WTC11 (cell line): ENCODE results near the gene RAP1GAP. TPM values are rescaled to one million over a fixed set of nuclear protein-coding genes. Genes with fewer than 3 reads are reported as not detected.

Source experiments
- ATAC-seq: fragments of 200-7000 bp; cut with Tn5 transposase; 2 replicates; pipeline ENCODE4 v1.10.0; 2021; ENCODE audit warnings: mild to moderate bottlenecking, moderate library complexity
- CTCF ChIA-PET: fragments of 300-600 bp; sonication (Branson Sonifier 250); formaldehyde crosslinking; loops from one replicate; lab custom pipeline; 2021; ENCODE audit warnings: antibody characterized with exemption; lab: Charles Lee
- POLR2A ChIA-PET: fragments of 350-600 bp; sonication (Branson Sonifier 250); formaldehyde crosslinking; loops from one replicate; lab custom pipeline; 2021; ENCODE audit warnings: antibody characterized with exemption; lab: Charles Lee
- DNase-seq: peaks from one replicate; pipeline ENCODE4 v3.0.0; 2021; ENCODE audit warnings: low spot score
- H3K27ac Mint-ChIP-seq: 2 replicates; pipeline ENCODE4 v1.8.0; 2021; ENCODE audit warnings: mixed read lengths
- H3K27me3 Mint-ChIP-seq: 2 replicates; pipeline ENCODE4 v1.8.0; 2021; ENCODE audit warnings: low read depth, mild to moderate bottlenecking, moderate library complexity, mixed read lengths
- H3K36me3 Mint-ChIP-seq: 2 replicates; pipeline ENCODE4 v1.8.0; 2021; ENCODE audit warnings: mixed read lengths
- H3K4me1 Mint-ChIP-seq: 2 replicates; pipeline ENCODE4 v1.8.0; 2022; ENCODE audit warnings: mixed read lengths
- H3K4me3 Mint-ChIP-seq: 2 replicates; pipeline ENCODE4 v1.8.0; 2021; ENCODE audit warnings: mild to moderate bottlenecking, moderate library complexity, mixed read lengths
- H3K9me3 Mint-ChIP-seq: 2 replicates; pipeline ENCODE4 v1.8.0; 2021; ENCODE audit warnings: mixed read lengths
- ATF1 ChIP-seq: sonication (generic); formaldehyde crosslinking; IDR thresholded peaks from 2 replicates; pipeline ENCODE4 v1.8.1; 2023; ENCODE audit warnings: mild to moderate bottlenecking, moderate library complexity, missing genetic modification reagents
- CREB1 ChIP-seq: sonication (generic); formaldehyde crosslinking; IDR thresholded peaks from 2 replicates; pipeline ENCODE4 v1.8.0; 2023; ENCODE audit warnings: mild to moderate bottlenecking, missing genetic modification reagents
- ELF4 ChIP-seq: sonication (generic); formaldehyde crosslinking; IDR thresholded peaks from 2 replicates; pipeline ENCODE4 v1.8.1; 2022; ENCODE audit warnings: low read depth, mild to moderate bottlenecking, moderate library complexity, missing genetic modification reagents
- GABPB1 ChIP-seq: sonication (generic); formaldehyde crosslinking; IDR thresholded peaks from 2 replicates; pipeline ENCODE4 v1.8.1; 2023; ENCODE audit warnings: mild to moderate bottlenecking, missing genetic modification reagents
- GRHL2 ChIP-seq: fragments of 250-450 bp; sonication (Bioruptor Pico); IDR thresholded peaks from 2 replicates; pipeline ENCODE4 v1.8.0; 2022; ENCODE audit warnings: mild to moderate bottlenecking, moderate library complexity; ENCODE audit not compliant: insufficient replicate concordance, severe bottlenecking
- NR3C1 ChIP-seq: sonication (generic); formaldehyde crosslinking; conservative IDR thresholded peaks from 2 replicates; pipeline ENCODE4 v1.8.1; 2023; ENCODE audit warnings: low read depth, mild to moderate bottlenecking, missing genetic modification reagents
- OVOL2 ChIP-seq: fragments of 250-450 bp; sonication (Bioruptor Pico); IDR thresholded peaks from 2 replicates; pipeline ENCODE4 v1.9.0; 2021; ENCODE audit warnings: mild to moderate bottlenecking, borderline replicate concordance
- SOX15 ChIP-seq: fragments of 250-450 bp; sonication (Bioruptor Pico); IDR thresholded peaks from 2 replicates; pipeline ENCODE4 v1.9.0; 2021; ENCODE audit warnings: mild to moderate bottlenecking
- ZNF138 ChIP-seq: sonication (generic); formaldehyde crosslinking; conservative IDR thresholded peaks from 2 replicates; pipeline ENCODE4 v1.8.1; 2022; ENCODE audit warnings: mild to moderate bottlenecking, moderate library complexity, missing genetic modification reagents
- ZNF219 ChIP-seq: sonication (generic); formaldehyde crosslinking; IDR thresholded peaks from 2 replicates; pipeline ENCODE4 v1.8.0; 2023; ENCODE audit warnings: missing genetic modification reagents, mild to moderate bottlenecking, borderline replicate concordance
- ZNF423 ChIP-seq: fragments of 250-450 bp; sonication (Bioruptor Pico); IDR thresholded peaks from 2 replicates; pipeline ENCODE4 v2.1.2; 2022; ENCODE audit warnings: mild to moderate bottlenecking, moderate library complexity
- ZNF671 ChIP-seq: fragments of 250-450 bp; sonication (Bioruptor Pico); IDR thresholded peaks from 2 replicates; pipeline ENCODE4 v1.8.0; 2021; ENCODE audit warnings: mild to moderate bottlenecking
- total RNA-seq: library from RNA; stranded (reverse); gene quantifications from 3 replicates; pipeline ENCODE4 v1.2.3, GENCODE V29; 2021
- TF ChIP-seq, protein P1 (sequence below): sonication (generic); formaldehyde crosslinking; IDR thresholded peaks from 2 replicates; pipeline ENCODE4 v1.8.1; 2022; ENCODE audit warnings: low read depth, mild to moderate bottlenecking, moderate library complexity, missing genetic modification reagents, borderline replicate concordance
- TF ChIP-seq, protein P2 (sequence below): sonication (generic); formaldehyde crosslinking; IDR thresholded peaks from 2 replicates; pipeline ENCODE4 v1.8.1; 2022; ENCODE audit warnings: mild to moderate bottlenecking, missing genetic modification reagents, moderate library complexity, borderline replicate concordance
- TF ChIP-seq, protein P3 (sequence below): sonication (generic); formaldehyde crosslinking; IDR thresholded peaks from 2 replicates; pipeline ENCODE4 v1.8.0; 2023; ENCODE audit warnings: mild to moderate bottlenecking, missing genetic modification reagents
- TF ChIP-seq, protein P4 (sequence below): sonication (generic); formaldehyde crosslinking; IDR thresholded peaks from 2 replicates; pipeline ENCODE4 v1.8.0; 2022; ENCODE audit warnings: missing genetic modification reagents
- TF ChIP-seq, protein P5 (sequence below): sonication (generic); formaldehyde crosslinking; IDR thresholded peaks from 2 replicates; pipeline ENCODE4 v1.8.1; 2023; ENCODE audit warnings: mild to moderate bottlenecking, moderate library complexity, missing genetic modification reagents

Gene RAP1GAP
- total RNA-seq, 1 experiment from 2014 or later, result 7.6 TPM

DNA sequence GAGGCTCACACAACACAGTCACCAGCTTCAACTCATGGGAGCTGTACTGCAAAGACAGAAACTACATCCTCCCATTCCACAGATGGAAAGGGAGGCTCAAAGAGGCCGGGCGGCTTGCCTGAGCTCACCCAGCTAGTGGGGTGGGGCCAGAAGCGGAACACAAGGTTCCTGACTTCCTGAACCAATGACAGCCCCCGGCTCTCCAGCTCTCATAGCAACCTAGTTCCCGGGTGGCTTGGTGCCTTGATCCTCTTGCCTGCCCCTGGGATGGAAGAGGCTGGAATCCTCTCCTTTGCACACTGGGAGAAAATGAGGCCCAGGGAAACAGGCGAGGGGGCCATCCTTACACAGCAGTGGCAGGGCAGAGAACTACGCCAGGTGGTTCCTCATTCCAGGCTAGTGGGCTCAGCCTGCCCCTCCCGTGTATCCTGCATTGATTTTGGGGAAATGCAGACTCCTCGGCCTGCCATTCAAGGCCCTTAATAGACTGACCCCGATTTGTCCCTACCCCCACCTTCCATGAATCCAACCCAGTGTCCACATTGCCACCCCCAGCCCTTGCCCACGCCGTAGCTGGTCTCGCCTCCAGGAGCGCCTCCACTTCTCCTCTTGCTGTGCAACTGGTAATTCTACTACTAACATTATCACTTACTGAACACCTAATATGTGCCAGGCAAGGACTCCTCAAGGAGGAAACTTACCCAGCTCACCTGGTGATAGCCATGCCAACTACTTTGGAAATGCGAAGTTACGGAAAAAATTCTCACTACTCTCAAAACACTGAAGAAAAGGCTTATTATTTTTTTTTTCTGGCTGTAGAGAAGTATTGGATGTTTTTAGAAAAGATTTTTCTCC lies 5.0 kb downstream of the RAP1GAP start:
- CTCF ChIA-PET, result interaction anchor here (0.6 to 1.5 kb wide), 3 partner anchors 9 to 359 kb away, joined by 3 to 4 read pairs (median 4); no protein-coding TSS in a partner anchor
- DNase-seq, result no peak
- Mint-ChIP-seq H3K36me3 (no peaks in the 10 kb centered on the region), H3K27ac (no peak overlapping the region), H3K9me3 (no peaks in the 10 kb centered on the region), H3K4me1 (peaks cover 15% of the 10 kb centered on the region), H3K27me3 (peaks cover 40% of the 10 kb centered on the region), H3K4me3 (no peak overlapping the region)
- TF ChIP-seq ELF4 (CRISPR knock-in tag) (no peak), ZNF138 (CRISPR knock-in tag) (no peak), SOX15 (no peak), ATF1 (CRISPR knock-in tag) (no peak), CREB1 (CRISPR knock-in tag) (no peak), ZNF219 (CRISPR knock-in tag) (no peak), NR3C1 (no peak), OVOL2 (no peak), ZNF671 (CRISPR knock-in tag) (no peak), GABPB1 (no peak), GRHL2 (CRISPR knock-in tag) (no peak), ZNF423 (CRISPR knock-in tag) (no peak)
- TF ChIP-seq, protein P1, sequence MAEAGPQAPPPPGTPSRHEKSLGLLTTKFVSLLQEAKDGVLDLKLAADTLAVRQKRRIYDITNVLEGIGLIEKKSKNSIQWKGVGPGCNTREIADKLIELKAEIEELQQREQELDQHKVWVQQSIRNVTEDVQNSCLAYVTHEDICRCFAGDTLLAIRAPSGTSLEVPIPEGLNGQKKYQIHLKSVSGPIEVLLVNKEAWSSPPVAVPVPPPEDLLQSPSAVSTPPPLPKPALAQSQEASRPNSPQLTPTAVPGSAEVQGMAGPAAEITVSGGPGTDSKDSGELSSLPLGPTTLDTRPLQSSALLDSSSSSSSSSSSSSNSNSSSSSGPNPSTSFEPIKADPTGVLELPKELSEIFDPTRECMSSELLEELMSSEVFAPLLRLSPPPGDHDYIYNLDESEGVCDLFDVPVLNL (CRISPR knock-in tag), result no peak
- TF ChIP-seq, protein P2, sequence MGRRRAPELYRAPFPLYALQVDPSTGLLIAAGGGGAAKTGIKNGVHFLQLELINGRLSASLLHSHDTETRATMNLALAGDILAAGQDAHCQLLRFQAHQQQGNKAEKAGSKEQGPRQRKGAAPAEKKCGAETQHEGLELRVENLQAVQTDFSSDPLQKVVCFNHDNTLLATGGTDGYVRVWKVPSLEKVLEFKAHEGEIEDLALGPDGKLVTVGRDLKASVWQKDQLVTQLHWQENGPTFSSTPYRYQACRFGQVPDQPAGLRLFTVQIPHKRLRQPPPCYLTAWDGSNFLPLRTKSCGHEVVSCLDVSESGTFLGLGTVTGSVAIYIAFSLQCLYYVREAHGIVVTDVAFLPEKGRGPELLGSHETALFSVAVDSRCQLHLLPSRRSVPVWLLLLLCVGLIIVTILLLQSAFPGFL, result no peak
- TF ChIP-seq, protein P3, sequence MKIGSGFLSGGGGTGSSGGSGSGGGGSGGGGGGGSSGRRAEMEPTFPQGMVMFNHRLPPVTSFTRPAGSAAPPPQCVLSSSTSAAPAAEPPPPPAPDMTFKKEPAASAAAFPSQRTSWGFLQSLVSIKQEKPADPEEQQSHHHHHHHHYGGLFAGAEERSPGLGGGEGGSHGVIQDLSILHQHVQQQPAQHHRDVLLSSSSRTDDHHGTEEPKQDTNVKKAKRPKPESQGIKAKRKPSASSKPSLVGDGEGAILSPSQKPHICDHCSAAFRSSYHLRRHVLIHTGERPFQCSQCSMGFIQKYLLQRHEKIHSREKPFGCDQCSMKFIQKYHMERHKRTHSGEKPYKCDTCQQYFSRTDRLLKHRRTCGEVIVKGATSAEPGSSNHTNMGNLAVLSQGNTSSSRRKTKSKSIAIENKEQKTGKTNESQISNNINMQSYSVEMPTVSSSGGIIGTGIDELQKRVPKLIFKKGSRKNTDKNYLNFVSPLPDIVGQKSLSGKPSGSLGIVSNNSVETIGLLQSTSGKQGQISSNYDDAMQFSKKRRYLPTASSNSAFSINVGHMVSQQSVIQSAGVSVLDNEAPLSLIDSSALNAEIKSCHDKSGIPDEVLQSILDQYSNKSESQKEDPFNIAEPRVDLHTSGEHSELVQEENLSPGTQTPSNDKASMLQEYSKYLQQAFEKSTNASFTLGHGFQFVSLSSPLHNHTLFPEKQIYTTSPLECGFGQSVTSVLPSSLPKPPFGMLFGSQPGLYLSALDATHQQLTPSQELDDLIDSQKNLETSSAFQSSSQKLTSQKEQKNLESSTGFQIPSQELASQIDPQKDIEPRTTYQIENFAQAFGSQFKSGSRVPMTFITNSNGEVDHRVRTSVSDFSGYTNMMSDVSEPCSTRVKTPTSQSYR (CRISPR knock-in tag), result no peak
- TF ChIP-seq, protein P4, sequence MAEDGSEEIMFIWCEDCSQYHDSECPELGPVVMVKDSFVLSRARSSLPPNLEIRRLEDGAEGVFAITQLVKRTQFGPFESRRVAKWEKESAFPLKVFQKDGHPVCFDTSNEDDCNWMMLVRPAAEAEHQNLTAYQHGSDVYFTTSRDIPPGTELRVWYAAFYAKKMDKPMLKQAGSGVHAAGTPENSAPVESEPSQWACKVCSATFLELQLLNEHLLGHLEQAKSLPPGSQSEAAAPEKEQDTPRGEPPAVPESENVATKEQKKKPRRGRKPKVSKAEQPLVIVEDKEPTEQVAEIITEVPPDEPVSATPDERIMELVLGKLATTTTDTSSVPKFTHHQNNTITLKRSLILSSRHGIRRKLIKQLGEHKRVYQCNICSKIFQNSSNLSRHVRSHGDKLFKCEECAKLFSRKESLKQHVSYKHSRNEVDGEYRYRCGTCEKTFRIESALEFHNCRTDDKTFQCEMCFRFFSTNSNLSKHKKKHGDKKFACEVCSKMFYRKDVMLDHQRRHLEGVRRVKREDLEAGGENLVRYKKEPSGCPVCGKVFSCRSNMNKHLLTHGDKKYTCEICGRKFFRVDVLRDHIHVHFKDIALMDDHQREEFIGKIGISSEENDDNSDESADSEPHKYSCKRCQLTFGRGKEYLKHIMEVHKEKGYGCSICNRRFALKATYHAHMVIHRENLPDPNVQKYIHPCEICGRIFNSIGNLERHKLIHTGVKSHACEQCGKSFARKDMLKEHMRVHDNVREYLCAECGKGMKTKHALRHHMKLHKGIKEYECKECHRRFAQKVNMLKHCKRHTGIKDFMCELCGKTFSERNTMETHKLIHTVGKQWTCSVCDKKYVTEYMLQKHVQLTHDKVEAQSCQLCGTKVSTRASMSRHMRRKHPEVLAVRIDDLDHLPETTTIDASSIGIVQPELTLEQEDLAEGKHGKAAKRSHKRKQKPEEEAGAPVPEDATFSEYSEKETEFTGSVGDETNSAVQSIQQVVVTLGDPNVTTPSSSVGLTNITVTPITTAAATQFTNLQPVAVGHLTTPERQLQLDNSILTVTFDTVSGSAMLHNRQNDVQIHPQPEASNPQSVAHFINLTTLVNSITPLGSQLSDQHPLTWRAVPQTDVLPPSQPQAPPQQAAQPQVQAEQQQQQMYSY, result no peak
- TF ChIP-seq, protein P5, sequence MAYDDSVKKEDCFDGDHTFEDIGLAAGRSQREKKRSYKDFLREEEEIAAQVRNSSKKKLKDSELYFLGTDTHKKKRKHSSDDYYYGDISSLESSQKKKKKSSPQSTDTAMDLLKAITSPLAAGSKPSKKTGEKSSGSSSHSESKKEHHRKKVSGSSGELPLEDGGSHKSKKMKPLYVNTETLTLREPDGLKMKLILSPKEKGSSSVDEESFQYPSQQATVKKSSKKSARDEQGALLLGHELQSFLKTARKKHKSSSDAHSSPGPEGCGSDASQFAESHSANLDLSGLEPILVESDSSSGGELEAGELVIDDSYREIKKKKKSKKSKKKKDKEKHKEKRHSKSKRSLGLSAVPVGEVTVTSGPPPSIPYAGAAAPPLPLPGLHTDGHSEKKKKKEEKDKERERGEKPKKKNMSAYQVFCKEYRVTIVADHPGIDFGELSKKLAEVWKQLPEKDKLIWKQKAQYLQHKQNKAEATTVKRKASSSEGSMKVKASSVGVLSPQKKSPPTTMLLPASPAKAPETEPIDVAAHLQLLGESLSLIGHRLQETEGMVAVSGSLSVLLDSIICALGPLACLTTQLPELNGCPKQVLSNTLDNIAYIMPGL, result no peak
- peak; percentile 12; the same call in 1 of the 2 replicates for ATAC-seq
- POLR2A ChIA-PET, result no interaction called here
